Right lobe of liver (tissue), 4 donors: ENCODE results near the gene ZNF189.

Experiments used
- POLR2A ChIP-seq: fragments of 450-650 bp; IDR thresholded peaks from one replicate; pipeline ENCODE4 v1.6.1; 2017; ENCODE audit warnings: antibody characterized with exemption, mild to moderate bottlenecking
- TF ChIP-seq, protein P1 (sequence below), 4 donors: fragments of 200-600 bp in 3 of 4; fragments of 450-650 bp in 1 of 4; IDR thresholded peaks; one replicate each; pipeline versions ENCODE4 v1.5.1 to v1.8.0; 2016 to 2022; ENCODE audit warnings: antibody characterized with exemption in 4 of 4, mild to moderate bottlenecking in 2 of 4
- donor health status: DM: no; HTN: no; CAD: no.
- donor health status: DM: no; HTN: no; CAD: no.
- donor health status: DM: no; HTN: yes; CAD: no.

GRCh38 chr9:101427957-101428655 is 29.5 kb downstream of the ZNF189 start:
- TF ChIP-seq, protein P1, sequence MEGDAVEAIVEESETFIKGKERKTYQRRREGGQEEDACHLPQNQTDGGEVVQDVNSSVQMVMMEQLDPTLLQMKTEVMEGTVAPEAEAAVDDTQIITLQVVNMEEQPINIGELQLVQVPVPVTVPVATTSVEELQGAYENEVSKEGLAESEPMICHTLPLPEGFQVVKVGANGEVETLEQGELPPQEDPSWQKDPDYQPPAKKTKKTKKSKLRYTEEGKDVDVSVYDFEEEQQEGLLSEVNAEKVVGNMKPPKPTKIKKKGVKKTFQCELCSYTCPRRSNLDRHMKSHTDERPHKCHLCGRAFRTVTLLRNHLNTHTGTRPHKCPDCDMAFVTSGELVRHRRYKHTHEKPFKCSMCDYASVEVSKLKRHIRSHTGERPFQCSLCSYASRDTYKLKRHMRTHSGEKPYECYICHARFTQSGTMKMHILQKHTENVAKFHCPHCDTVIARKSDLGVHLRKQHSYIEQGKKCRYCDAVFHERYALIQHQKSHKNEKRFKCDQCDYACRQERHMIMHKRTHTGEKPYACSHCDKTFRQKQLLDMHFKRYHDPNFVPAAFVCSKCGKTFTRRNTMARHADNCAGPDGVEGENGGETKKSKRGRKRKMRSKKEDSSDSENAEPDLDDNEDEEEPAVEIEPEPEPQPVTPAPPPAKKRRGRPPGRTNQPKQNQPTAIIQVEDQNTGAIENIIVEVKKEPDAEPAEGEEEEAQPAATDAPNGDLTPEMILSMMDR (IDR thresholded peaks at IDR 0.05), result no peak
- no peak for TF ChIP-seq POLR2A
